ENCODE measurements around the gene SPAG9. TPM values are rescaled to one million over a fixed set of nuclear protein-coding genes. Genes with fewer than 3 reads are reported as not detected.

The SPAG9 gene
- total and polyA plus RNA-seq, 4 donors = 179 to 268 (median 220) TPM

- peak overlapping the region; percentile 90 for H3K27ac ChIP-seq (ENCODE audit: low read depth, low read length)
- no peaks in the 10 kb centered on the region for H3K9me3 ChIP-seq (ENCODE audit: control insufficient read depth, insufficient read depth, low read length)
- H3K36me3 ChIP-seq (ENCODE audit: control insufficient read depth, insufficient read depth, low read length) = no peaks in the 10 kb centered on the region
- DNase-seq (ENCODE audit: low read depth in 4 of 6, low spot score in 6 of 6) = peak; percentile 79 to 99 (median 92)
- 2% methylated on average over 12 of the region's 18 CpGs for WGBS (ENCODE audit: insufficient coverage)
- H3K4me1 ChIP-seq (ENCODE audit: control insufficient read depth, insufficient read depth, low read length) = peaks cover 61% of the 10 kb centered on the region
- H3K27me3 ChIP-seq (ENCODE audit: control insufficient read depth, insufficient read depth, low read length) = no peaks in the 10 kb centered on the region
- peak overlapping the region; percentile 4 for H3K4me3 ChIP-seq (ENCODE audit: low read depth, low read length)
These were observed 201.2 kb downstream of the SPAG9 start for GRCh38 chr17:50919321-50920040.

- Histone ChIP-seq H3K4me1 (ENCODE audit: control insufficient read depth, insufficient read depth, low read length) (peaks cover 61% of the 10 kb centered on the region), H3K4me3 (ENCODE audit: low read depth, low read length) (no peak overlapping the region), H3K27me3 (ENCODE audit: control insufficient read depth, insufficient read depth, low read length) (no peaks in the 10 kb centered on the region), H3K9me3 (ENCODE audit: control insufficient read depth, insufficient read depth, low read length) (no peaks in the 10 kb centered on the region), H3K36me3 (ENCODE audit: control insufficient read depth, insufficient read depth, low read length) (no peaks in the 10 kb centered on the region), H3K27ac (ENCODE audit: low read depth, low read length) (peak overlapping the region; percentile 90)
- peak in 2 of 6 donors; percentile 35 to 45 for DNase-seq (ENCODE audit: low read depth in 4 of 6, low spot score in 6 of 6)
- 51% methylated on average over 5 of the region's 5 CpGs for WGBS (ENCODE audit: insufficient coverage)
These were observed 201.8 kb downstream of the SPAG9 start for GRCh38 chr17:50918933-50919296.

GRCh38 chr17:50918071-50918932 lies 202.4 kb downstream of the SPAG9 start:
- DNase-seq (ENCODE audit: low read depth in 4 of 6, low spot score in 6 of 6) = no peak
- peak overlapping the region; percentile 7 for H3K27ac ChIP-seq (ENCODE audit: low read depth, low read length)
- no peaks in the 10 kb centered on the region for H3K36me3 ChIP-seq (ENCODE audit: control insufficient read depth, insufficient read depth, low read length)
- no peak overlapping the region for H3K4me3 ChIP-seq (ENCODE audit: low read depth, low read length)
- H3K27me3 ChIP-seq (ENCODE audit: control insufficient read depth, insufficient read depth, low read length) = no peaks in the 10 kb centered on the region
- WGBS (ENCODE audit: insufficient coverage) = 53% methylated on average over 12 of the region's 21 CpGs
- H3K4me1 ChIP-seq (ENCODE audit: control insufficient read depth, insufficient read depth, low read length) = peaks cover 61% of the 10 kb centered on the region
- no peaks in the 10 kb centered on the region for H3K9me3 ChIP-seq (ENCODE audit: control insufficient read depth, insufficient read depth, low read length)

GRCh38 chr17:50917418-50917743 lies 203.3 kb downstream of the SPAG9 start:
- 57% methylated on average over 6 of the region's 7 CpGs for WGBS (ENCODE audit: insufficient coverage)
- no peak overlapping the region for H3K4me3 ChIP-seq (ENCODE audit: low read depth, low read length)
- DNase-seq (ENCODE audit: low read depth in 4 of 6, low spot score in 6 of 6) = no peak
- no peaks in the 10 kb centered on the region for H3K36me3 ChIP-seq (ENCODE audit: control insufficient read depth, insufficient read depth, low read length)
- H3K27ac ChIP-seq (ENCODE audit: low read depth, low read length) = no peak overlapping the region
- peaks cover 53% of the 10 kb centered on the region for H3K4me1 ChIP-seq (ENCODE audit: control insufficient read depth, insufficient read depth, low read length)
- H3K27me3 ChIP-seq (ENCODE audit: control insufficient read depth, insufficient read depth, low read length) = no peaks in the 10 kb centered on the region
- H3K9me3 ChIP-seq (ENCODE audit: control insufficient read depth, insufficient read depth, low read length) = no peaks in the 10 kb centered on the region

GRCh38 chr17:50916708-50917417 lies 203.8 kb downstream of the SPAG9 start:
- Histone ChIP-seq H3K36me3 (ENCODE audit: control insufficient read depth, insufficient read depth, low read length) (no peaks in the 10 kb centered on the region), H3K4me3 (ENCODE audit: low read depth, low read length) (no peak overlapping the region), H3K27ac (ENCODE audit: low read depth, low read length) (no peak overlapping the region), H3K27me3 (ENCODE audit: control insufficient read depth, insufficient read depth, low read length) (no peaks in the 10 kb centered on the region), H3K9me3 (ENCODE audit: control insufficient read depth, insufficient read depth, low read length) (no peaks in the 10 kb centered on the region), H3K4me1 (ENCODE audit: control insufficient read depth, insufficient read depth, low read length) (peaks cover 53% of the 10 kb centered on the region)
- WGBS (ENCODE audit: insufficient coverage) = 75% methylated on average over 12 of the region's 18 CpGs
- no peak for DNase-seq (ENCODE audit: low read depth in 4 of 6, low spot score in 6 of 6)

- no peaks in the 10 kb centered on the region for H3K27me3 ChIP-seq (ENCODE audit: control insufficient read depth, insufficient read depth, low read length)
These were observed 204.5 kb downstream of the SPAG9 start for GRCh38 chr17:50916026-50916707.

GRCh38 chr17:50914505-50915063 lies 206.1 kb downstream of the SPAG9 start:
- no CpG with 5 or more reads among the region's 11 CpGs for WGBS (ENCODE audit: insufficient coverage)
- Histone ChIP-seq H3K36me3 (ENCODE audit: control insufficient read depth, insufficient read depth, low read length) (no peaks in the 10 kb centered on the region), H3K4me1 (ENCODE audit: control insufficient read depth, insufficient read depth, low read length) (peaks cover 37% of the 10 kb centered on the region), H3K27ac (ENCODE audit: low read depth, low read length) (no peak overlapping the region), H3K27me3 (ENCODE audit: control insufficient read depth, insufficient read depth, low read length) (no peaks in the 10 kb centered on the region), H3K9me3 (ENCODE audit: control insufficient read depth, insufficient read depth, low read length) (no peaks in the 10 kb centered on the region), H3K4me3 (ENCODE audit: low read depth, low read length) (no peak overlapping the region)
- DNase-seq (ENCODE audit: low read depth in 4 of 6, low spot score in 6 of 6) = no peak

More at GRCh38 chr17:50916026-50916707, 204.5 kb downstream of the SPAG9 start:
- Histone ChIP-seq H3K4me1 (ENCODE audit: control insufficient read depth, insufficient read depth, low read length) (peaks cover 51% of the 10 kb centered on the region), H3K4me3 (ENCODE audit: low read depth, low read length) (no peak overlapping the region), H3K9me3 (ENCODE audit: control insufficient read depth, insufficient read depth, low read length) (no peaks in the 10 kb centered on the region), H3K27ac (ENCODE audit: low read depth, low read length) (no peak overlapping the region), H3K36me3 (ENCODE audit: control insufficient read depth, insufficient read depth, low read length) (no peaks in the 10 kb centered on the region)
- WGBS (ENCODE audit: insufficient coverage) = 100% methylated on average over 2 of the region's 2 CpGs
- no peak for DNase-seq (ENCODE audit: low read depth in 4 of 6, low spot score in 6 of 6)

- peaks cover 27% of the 10 kb centered on the region for H3K4me1 ChIP-seq (ENCODE audit: control insufficient read depth, insufficient read depth, low read length)
These were observed 207.5 kb downstream of the SPAG9 start for GRCh38 chr17:50913120-50913519.

More at GRCh38 chr17:50913120-50913519, 207.5 kb downstream of the SPAG9 start:
- Histone ChIP-seq H3K9me3 (ENCODE audit: control insufficient read depth, insufficient read depth, low read length) (no peaks in the 10 kb centered on the region), H3K4me3 (ENCODE audit: low read depth, low read length) (no peak overlapping the region), H3K36me3 (ENCODE audit: control insufficient read depth, insufficient read depth, low read length) (no peaks in the 10 kb centered on the region), H3K27me3 (ENCODE audit: control insufficient read depth, insufficient read depth, low read length) (no peaks in the 10 kb centered on the region), H3K27ac (ENCODE audit: low read depth, low read length) (no peak overlapping the region)
- WGBS (ENCODE audit: insufficient coverage) = 92% methylated on average over 2 of the region's 2 CpGs
- DNase-seq (ENCODE audit: low read depth in 4 of 6, low spot score in 6 of 6) = no peak

Data from spinal cord (tissue), 10 donors.